NCI-H345 treated with DMSO at 0.1 percent for 48 hours (cell line): Measurements from ENCODE around the gene MYO18B.

Experiments used
- DNase-seq: peaks from one replicate; lab custom pipeline; 2025; ENCODE audit not compliant: unreplicated experiment; lab: John Stamatoyannopoulos, UW

The MYO18B gene

GRCh38 chr22:26079009-26079408 is 337.0 kb downstream of the MYO18B start:
- no peak for DNase-seq
